ENCODE data around the gene CHST1.

The CHST1 gene

GRCh38 chr11:45685964-45686537 lies 20.6 kb upstream of the CHST1 start:
- TF ChIP-seq POLR2AphosphoS5 (IDR thresholded peaks at IDR 0.05; ENCODE audit: low read depth, low read length) (no peak), TAF1 (IDR thresholded peaks at IDR 0.05; ENCODE audit: borderline replicate concordance, low read depth, low read length) (no peak), POLR2A (IDR thresholded peaks at IDR 0.05; ENCODE audit: low read depth, low read length) (no peak)
- no peak for DNase-seq (ENCODE audit: insufficient read length)
- FAIRE-seq = no peak

- no peak for DNase-seq (ENCODE audit: insufficient read length)
- no peak for FAIRE-seq
- TF ChIP-seq POLR2AphosphoS5 (IDR thresholded peaks at IDR 0.05; ENCODE audit: low read depth, low read length) (no peak), POLR2A (IDR thresholded peaks at IDR 0.05; ENCODE audit: low read depth, low read length) (no peak), TAF1 (IDR thresholded peaks at IDR 0.05; ENCODE audit: borderline replicate concordance, low read depth, low read length) (no peak)
Measured at GRCh38 chr11:45684440-45684839, 19.0 kb upstream of the CHST1 start.

- no peak for FAIRE-seq
- TF ChIP-seq POLR2A (IDR thresholded peaks at IDR 0.05; ENCODE audit: low read depth, low read length) (no peak), POLR2AphosphoS5 (IDR thresholded peaks at IDR 0.05; ENCODE audit: low read depth, low read length) (no peak), TAF1 (IDR thresholded peaks at IDR 0.05; ENCODE audit: borderline replicate concordance, low read depth, low read length) (no peak)
Measured at GRCh38 chr11:45683271-45684058, 18.0 kb upstream of the CHST1 start.

GRCh38 chr11:45679806-45680205 lies 14.4 kb upstream of the CHST1 start:
- TF ChIP-seq POLR2A (IDR thresholded peaks at IDR 0.05; ENCODE audit: low read depth, low read length) (no peak), TAF1 (IDR thresholded peaks at IDR 0.05; ENCODE audit: borderline replicate concordance, low read depth, low read length) (no peak)
- no peak for DNase-seq (ENCODE audit: insufficient read length)
- no peak for FAIRE-seq

More at GRCh38 chr11:45683271-45684058, 18.0 kb upstream of the CHST1 start:
- DNase-seq (ENCODE audit: insufficient read length) = no peak

- DNase-seq (ENCODE audit: insufficient read length) = no peak
- no peak for TF ChIP-seq POLR2AphosphoS5 (IDR thresholded peaks at IDR 0.05; ENCODE audit: low read depth, low read length)
- TF ChIP-seq POLR2A (IDR thresholded peaks at IDR 0.05; ENCODE audit: low read depth, low read length) = no peak
- no peak for TF ChIP-seq TAF1 (IDR thresholded peaks at IDR 0.05; ENCODE audit: borderline replicate concordance, low read depth, low read length)
- no peak for FAIRE-seq
Measured at GRCh38 chr11:45678976-45679375, 13.6 kb upstream of the CHST1 start.

- TF ChIP-seq POLR2AphosphoS5 (IDR thresholded peaks at IDR 0.05; ENCODE audit: low read depth, low read length) (no peak), POLR2A (IDR thresholded peaks at IDR 0.05; ENCODE audit: low read depth, low read length) (no peak), TAF1 (IDR thresholded peaks at IDR 0.05; ENCODE audit: borderline replicate concordance, low read depth, low read length) (no peak)
- FAIRE-seq (no peak), DNase-seq (ENCODE audit: insufficient read length) (no peak)
Measured at GRCh38 chr11:45677770-45678512, 12.5 kb upstream of the CHST1 start.

GRCh38 chr11:45676522-45677095 lies 11.2 kb upstream of the CHST1 start:
- FAIRE-seq (no peak), DNase-seq (ENCODE audit: insufficient read length) (no peak)
- TF ChIP-seq TAF1 (IDR thresholded peaks at IDR 0.05; ENCODE audit: borderline replicate concordance, low read depth, low read length) = no peak
- no peak for TF ChIP-seq POLR2A (IDR thresholded peaks at IDR 0.05; ENCODE audit: low read depth, low read length)
- no peak for TF ChIP-seq POLR2AphosphoS5 (IDR thresholded peaks at IDR 0.05; ENCODE audit: low read depth, low read length)

GRCh38 chr11:45675646-45676045 lies 10.2 kb upstream of the CHST1 start:
- TF ChIP-seq POLR2A (IDR thresholded peaks at IDR 0.05; ENCODE audit: low read depth, low read length) = no peak
- no peak for TF ChIP-seq POLR2AphosphoS5 (IDR thresholded peaks at IDR 0.05; ENCODE audit: low read depth, low read length)
- TF ChIP-seq TAF1 (IDR thresholded peaks at IDR 0.05; ENCODE audit: borderline replicate concordance, low read depth, low read length) = no peak
- DNase-seq (ENCODE audit: insufficient read length) = no peak
- FAIRE-seq = no peak

GRCh38 chr11:45674481-45675190 lies 9.2 kb upstream of the CHST1 start:
- TF ChIP-seq TAF1 (IDR thresholded peaks at IDR 0.05; ENCODE audit: borderline replicate concordance, low read depth, low read length) = no peak
- FAIRE-seq (no peak), DNase-seq (ENCODE audit: insufficient read length) (no peak)

- TF ChIP-seq POLR2AphosphoS5 (IDR thresholded peaks at IDR 0.05; ENCODE audit: low read depth, low read length) = no peak
- TF ChIP-seq POLR2A (IDR thresholded peaks at IDR 0.05; ENCODE audit: low read depth, low read length) = no peak
- no peak for TF ChIP-seq TAF1 (IDR thresholded peaks at IDR 0.05; ENCODE audit: borderline replicate concordance, low read depth, low read length)
- DNase-seq (ENCODE audit: insufficient read length) (no peak), FAIRE-seq (no peak)
Measured at GRCh38 chr11:45673441-45673840, 8.0 kb upstream of the CHST1 start.

GRCh38 chr11:45672593-45672992 lies 7.2 kb upstream of the CHST1 start:
- TF ChIP-seq POLR2AphosphoS5 (IDR thresholded peaks at IDR 0.05; ENCODE audit: low read depth, low read length) = no peak
- TF ChIP-seq TAF1 (IDR thresholded peaks at IDR 0.05; ENCODE audit: borderline replicate concordance, low read depth, low read length) = no peak
- no peak for TF ChIP-seq POLR2A (IDR thresholded peaks at IDR 0.05; ENCODE audit: low read depth, low read length)
- DNase-seq (ENCODE audit: insufficient read length) (no peak), FAIRE-seq (no peak)
